LNCaP clone FGC (cell line): ENCODE results near the gene TRAF1.

Source experiments
- DNase-seq: peaks from one replicate; pipeline ENCODE4 v3.0.0-alpha.2; 2011; ENCODE audit warnings: low read depth
- H3K4me3 ChIP-seq: 2 replicates; pipeline ENCODE4 v1.5.1; 2011; ENCODE audit warnings: mild to moderate bottlenecking, low read depth, low read length, control low read depth
- CTCF ChIP-seq: IDR thresholded peaks from 2 replicates; pipeline ENCODE4 v1.5.1; 2012; ENCODE audit warnings: mild to moderate bottlenecking; ENCODE audit not compliant: control insufficient read depth, insufficient read depth; ENCODE audit errors: extremely low read depth

The TRAF1 gene

GRCh38 chr9:120914396-120914795, 12.2 kb downstream of the TRAF1 start:
- no peak for TF ChIP-seq CTCF
- DNase-seq: no peak
- H3K4me3 ChIP-seq: no peak overlapping the region

- no peak for DNase-seq
- no peak for TF ChIP-seq CTCF
- no peak overlapping the region for H3K4me3 ChIP-seq
These were observed 12.8 kb downstream of the TRAF1 start for GRCh38 chr9:120913647-120914264.

GRCh38 chr9:120912958-120913646, 13.5 kb downstream of the TRAF1 start:
- no peak overlapping the region for H3K4me3 ChIP-seq
- TF ChIP-seq CTCF: no peak
- DNase-seq: no peak

- no peak overlapping the region for H3K4me3 ChIP-seq
- no peak for DNase-seq
- TF ChIP-seq CTCF: no peak
These were observed 15.2 kb downstream of the TRAF1 start for GRCh38 chr9:120911295-120911837.

GRCh38 chr9:120910643-120911042, 16.0 kb downstream of the TRAF1 start:
- TF ChIP-seq CTCF: no peak

GRCh38 chr9:120909904-120910303, 16.7 kb downstream of the TRAF1 start:
- no peak for DNase-seq

More at GRCh38 chr9:120910643-120911042, 16.0 kb downstream of the TRAF1 start:
- H3K4me3 ChIP-seq: no peak overlapping the region
- DNase-seq: no peak

More at GRCh38 chr9:120909904-120910303, 16.7 kb downstream of the TRAF1 start:
- no peak for TF ChIP-seq CTCF
- no peak overlapping the region for H3K4me3 ChIP-seq
